ENCODE measurements around the gene SYT1.

The SYT1 gene

DNA sequence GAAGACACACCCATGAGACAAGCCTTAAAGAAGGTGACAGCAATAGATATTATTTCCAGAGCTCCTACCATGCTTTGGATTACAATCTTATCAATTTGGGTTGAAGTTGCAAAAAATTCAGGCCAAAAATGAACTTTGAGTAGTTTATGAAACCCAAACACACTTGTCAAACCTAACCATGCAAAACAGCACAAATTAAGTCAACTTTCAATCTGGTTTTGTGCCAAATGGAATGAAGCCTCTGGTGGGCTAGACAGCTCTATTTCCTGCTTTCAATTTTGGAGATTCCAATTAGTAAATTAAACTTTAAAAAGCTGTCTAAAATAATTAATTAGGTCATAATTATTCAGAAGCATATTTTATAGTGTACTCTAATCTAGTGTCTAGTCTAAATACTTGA lies 203.4 kb downstream of the SYT1 start:
- DNase-seq = no peak

DNA sequence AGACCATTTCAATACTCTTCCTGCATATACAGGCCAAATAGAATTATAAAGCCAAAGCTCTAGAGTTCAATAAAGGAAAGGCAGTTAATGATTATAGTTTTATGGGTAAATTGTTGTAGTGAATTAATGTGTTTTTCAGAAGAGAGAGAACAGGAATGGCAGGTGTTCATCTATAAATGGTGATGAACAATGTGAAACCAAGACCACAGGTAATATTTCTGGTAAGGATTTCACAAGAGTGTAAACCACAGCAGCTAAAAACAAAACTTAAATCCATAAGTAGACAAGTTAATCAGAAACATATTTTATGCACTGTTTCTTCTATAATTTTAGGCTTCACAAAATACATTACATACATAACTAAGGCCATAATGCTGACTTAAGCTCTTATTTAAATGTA lies 204.4 kb downstream of the SYT1 start:
- no peak for DNase-seq

DNA sequence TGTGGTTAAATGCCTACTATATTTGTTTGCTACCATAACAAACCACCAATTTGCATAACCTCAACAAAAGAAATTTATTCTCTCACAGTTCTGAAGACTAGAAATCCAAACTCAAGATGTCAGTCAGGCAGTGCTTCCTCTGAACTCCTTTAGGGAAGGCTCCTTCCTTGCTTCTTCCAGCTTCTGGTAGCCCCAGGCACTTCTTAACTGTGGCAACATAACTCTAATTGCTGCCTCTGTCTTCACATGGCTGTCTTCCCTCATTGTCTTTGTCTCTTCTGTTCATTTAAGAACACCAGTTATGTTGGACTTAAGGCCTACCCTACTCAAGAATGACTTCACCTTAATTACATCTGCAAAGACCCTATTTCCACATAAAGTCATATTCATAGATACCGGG lies 206.9 kb downstream of the SYT1 start:
- no peak for DNase-seq

DNA sequence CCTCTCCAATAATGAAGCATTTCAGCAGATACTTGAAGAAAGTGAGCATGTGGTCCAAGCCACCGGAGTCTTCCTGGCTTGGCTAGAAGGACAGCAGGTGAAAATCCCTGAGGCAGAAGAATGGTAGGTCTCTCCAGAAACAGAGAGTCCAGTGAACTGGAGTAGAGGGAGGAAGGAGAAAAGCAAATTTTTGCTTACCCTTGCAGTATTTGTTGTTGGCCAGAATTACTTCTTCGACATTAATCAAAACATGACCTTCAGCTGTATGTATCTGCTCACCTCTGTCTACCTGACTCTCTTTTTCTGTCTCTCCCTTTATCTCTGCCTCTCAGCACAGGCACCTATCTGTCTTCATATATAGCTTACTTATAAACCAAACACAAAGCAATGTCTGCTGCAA lies 208.9 kb downstream of the SYT1 start:
- no peak for DNase-seq

DNA sequence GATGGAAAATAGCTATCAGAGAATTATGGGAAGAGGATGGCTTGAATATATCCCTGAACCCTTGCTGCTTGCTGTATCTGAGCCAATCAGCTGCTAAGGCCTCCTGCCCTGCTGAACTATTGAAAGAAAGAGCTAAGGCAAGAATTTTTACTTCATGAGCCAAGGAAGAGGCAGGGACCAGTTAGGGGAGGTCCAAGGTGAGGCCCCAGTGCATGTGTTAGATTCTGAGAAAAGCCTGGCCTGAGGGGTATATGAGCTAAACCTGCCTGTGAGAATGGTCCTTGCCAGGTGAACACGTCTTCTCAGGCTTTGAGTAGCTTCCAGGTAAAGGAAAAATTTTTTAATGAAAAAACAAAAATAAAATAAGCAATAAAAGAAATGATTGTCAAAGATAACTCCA lies 218.0 kb downstream of the SYT1 start:
- no peak for DNase-seq

DNA sequence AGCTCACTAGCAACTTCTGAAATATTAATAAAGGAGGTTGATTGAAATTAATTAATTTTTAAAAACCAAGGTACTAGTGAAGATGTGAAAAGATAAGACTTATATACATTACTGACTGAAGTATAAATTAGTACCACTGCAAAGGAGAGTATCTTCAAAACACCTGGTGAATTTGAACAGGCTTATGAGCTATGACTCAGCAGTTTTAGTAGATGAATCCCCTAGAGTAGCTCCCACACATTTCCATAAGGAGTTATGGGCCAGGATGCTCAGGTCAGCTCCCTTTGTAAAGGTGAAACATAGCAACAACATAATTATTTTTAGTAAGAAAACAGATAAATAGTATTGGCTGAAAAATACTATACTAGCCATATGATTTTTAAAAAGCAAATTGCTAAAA lies 218.6 kb downstream of the SYT1 start:
- no peak for DNase-seq

DNA sequence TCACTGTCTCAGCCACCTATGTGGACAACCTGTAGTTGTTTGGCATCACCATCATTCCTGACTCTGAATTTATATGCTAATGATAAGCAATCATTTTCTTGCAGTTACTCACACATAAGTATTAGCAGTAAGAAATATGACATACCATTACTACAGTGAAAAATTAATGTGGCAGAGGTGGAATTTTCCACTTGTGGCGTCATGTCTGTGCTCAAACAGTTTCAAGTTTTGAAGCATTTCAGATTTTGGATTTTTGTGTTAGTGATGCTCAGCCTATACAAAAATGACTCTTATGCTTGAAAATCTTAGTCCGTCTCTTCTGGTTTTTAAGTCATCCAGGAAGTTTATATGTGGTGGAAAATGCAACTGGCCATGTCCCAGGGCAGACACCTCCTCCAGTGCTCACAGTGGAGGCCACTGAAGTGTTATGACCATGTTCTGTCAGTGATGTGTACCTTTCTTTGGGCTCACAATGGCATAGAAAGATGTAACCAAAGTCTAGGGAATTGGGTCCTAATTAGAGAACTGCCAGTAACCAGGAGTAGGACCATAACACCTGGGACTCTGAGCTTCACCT lies 220.6 kb downstream of the SYT1 start:
- DNase-seq = no peak

DNA sequence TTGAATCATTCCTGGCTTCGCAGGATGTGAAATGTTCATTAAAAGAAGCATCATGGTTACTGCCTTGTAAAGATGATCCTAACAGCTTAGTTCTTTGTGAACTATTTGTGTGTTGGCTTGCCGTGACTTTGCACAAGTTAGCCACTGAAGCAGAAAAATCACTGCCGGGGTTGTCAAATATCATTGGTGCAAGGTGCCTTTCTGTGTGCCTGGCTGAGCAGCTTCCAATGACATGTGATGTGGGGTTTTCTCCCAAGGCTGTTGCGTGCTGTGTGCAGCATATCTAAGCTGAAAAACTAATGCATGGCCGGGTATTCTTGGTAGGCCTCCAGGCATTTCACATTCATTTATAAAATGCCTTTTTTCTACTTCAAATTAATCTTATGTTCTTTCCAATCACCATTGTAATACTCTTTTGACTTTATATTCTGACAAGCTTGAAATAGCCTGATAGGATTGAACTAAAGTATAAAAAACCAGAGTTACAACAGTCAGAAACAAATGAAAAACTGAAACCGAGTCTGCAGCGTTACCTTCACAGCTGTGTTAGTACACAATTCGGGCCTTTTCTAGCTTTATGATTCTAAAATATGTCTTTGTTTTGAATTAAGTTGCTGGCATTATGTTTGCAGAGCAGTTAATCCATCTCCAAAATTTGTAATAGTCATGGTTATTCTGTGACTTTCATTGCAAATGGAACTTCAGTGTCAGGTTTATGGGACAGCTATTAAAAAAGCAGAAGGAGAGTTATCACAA lies 222.1 kb downstream of the SYT1 start:
- DNase-seq = no peak

DNA sequence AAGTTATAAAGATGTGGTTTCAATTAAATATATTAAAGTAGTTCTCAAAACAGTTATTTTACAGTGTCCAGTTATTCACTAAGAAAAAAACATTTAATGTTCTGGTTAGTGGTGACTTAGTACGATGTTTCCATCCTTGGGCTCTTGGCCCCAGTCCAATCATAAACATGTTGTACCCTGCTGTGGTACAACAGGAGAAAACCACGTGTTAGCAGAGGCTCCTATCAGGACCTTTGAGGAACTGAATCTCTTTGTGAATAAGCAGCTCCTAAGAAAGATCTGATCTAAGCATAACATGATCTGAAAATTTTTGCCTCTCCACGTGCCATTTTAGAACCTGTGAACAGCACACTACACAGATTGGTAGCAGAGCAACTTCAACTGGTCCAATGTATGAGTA lies 234.0 kb downstream of the SYT1 start:
- no peak for DNase-seq

DNA sequence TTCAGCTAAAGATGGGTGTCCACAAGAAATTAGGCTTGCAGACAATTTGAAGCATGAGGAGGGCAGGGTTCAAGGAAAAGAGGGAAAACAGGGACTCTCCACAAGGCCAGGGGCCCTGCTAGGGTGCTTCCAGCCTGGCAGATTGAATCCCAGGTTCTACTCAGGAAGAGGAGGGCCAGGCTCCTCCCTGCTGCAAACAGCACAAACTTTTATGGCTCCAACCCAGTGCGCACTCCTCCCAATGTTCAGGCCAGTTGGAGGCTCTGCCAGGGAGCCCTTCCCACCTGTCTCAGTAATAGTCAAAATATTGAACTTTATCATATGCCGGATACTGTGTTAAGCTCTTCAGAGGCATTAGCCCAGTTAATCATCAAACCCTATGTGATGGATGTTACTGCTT lies 244.4 kb downstream of the SYT1 start:
- DNase-seq = no peak

DNA sequence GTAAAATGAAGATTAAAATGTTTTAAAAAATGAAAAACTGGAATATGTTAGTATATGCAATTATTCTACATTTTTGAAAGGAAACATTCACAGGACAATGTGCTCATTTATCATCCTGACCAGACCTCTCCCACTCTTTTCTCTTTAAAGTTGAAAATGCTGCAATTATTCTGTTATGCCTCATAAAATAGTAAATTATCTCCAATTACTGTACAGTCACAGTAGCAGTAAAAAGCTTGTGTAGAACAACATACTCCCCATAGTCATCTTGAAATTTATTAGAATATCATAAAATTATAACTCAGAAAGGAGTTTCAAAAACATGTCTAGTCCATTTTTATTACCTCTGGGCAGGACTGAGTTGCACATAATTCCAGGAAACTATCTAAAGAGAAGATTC lies 250.3 kb downstream of the SYT1 start:
- DNase-seq = no peak

DNA sequence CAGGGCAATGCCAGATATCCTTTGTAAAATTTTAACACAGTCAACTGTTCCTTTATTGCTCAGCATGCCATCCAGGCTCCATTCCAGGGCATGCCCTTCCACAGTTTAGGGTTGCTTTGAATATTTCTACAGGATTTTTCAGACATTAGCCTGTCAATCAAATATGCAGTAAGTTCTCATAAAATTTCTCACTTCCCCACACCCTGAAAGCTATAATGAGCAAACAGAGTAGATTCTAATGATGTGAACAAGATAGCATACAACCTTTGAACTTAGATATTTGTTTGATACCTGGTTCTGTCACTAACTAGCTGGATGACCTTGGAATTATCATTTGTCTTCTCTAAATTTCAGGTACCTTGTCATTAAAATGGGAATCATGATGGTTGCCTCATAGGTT lies 251.2 kb downstream of the SYT1 start:
- DNase-seq = no peak

DNA sequence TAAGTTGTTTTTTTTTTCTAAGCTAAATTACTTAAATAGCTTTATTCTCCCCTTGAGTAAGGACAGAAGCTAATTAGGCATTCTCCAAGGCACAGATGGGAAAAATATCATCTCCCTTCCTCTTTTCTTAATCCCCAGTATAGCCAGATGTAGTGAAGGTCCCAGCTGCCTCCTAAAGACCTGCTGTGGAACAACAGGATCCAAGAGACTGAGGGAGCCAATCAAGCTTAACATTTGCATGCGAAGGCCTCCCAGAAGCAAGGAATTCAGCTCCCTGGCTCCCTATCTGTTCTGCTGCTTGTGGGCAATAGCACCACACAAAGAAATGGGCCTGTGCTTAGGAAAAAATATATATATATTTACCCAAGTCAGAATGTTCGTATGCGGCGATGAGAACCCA lies 255.2 kb downstream of the SYT1 start:
- DNase-seq = no peak

DNA sequence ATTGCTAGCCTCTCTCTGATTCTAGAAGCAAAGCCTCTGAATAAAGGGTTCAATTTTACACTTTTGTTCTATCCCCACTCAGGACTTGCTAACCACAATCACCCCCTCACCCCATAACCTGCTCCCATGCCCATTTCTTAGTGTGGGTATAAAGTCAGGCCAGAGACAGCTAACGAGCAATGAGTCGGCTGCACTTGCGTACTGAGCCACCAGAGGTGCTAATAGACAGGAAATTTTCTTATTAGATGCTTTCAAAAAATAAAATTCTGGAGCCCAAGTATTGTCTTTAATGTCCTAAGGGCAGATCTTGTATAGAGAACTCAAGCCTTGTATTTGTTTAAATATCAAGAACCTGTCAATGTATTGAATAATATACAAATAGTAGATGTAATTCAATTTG lies 256.9 kb downstream of the SYT1 start:
- DNase-seq = no peak

DNA sequence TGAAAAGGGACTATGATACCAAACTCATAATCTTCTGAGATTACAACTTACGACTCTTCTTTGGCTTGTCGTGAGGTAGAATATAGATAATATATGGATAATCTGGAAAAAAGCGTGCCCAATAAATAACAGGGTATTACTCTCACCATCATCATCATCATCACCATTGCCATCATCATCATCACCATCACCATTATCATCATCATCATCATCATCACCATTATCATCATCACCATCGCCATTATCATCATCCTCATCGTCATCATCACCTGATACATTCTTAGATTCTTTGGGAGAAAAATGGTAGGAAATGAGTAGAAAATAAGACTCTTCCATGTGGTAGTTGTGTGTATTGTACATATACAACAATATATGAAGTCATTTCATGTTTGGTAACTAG lies 259.8 kb downstream of the SYT1 start:
- DNase-seq = no peak

DNA sequence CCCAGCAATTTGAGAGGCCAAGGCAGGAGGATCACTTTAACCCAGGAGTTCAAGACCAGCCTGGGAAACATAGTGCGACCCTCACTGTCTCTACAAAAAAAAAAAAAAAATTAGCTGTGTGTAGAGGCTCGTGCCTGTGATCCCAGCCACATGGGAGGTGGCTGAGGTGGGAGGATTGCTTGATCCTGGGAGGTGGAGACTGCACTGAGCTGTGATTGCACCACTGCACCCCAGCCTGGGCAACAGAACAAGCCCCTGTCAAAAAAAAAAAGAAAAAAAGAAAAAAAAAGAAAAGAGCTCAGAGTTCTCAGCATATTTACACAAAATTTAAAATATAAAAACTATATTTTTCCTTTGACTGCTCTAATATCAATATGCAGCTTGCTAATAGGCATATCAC lies 260.8 kb downstream of the SYT1 start:
- no peak for DNase-seq

DNA sequence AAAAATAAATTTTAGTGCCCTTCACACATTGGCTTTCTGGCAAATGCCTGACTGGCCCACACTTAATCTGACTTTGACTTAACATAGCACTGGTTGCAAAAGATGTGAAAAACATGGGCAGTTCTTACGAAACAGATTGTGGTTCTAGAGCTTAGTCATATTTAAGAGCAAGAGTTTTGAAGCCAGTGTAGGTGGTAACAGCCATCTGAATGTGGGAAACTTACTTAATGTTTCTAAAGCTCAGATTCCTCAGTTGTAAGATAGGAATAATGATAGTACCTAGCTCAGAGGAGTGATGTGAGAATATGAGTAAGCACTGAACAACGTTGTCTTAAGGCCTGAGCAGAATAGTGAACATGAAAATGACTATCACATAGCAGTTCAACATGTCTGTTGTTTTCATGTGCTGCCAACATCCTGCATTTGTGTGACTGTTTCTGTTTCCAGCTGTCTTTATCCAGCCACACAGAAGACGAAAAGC lies 262.7 kb downstream of the SYT1 start:
- no peak for DNase-seq

DNA sequence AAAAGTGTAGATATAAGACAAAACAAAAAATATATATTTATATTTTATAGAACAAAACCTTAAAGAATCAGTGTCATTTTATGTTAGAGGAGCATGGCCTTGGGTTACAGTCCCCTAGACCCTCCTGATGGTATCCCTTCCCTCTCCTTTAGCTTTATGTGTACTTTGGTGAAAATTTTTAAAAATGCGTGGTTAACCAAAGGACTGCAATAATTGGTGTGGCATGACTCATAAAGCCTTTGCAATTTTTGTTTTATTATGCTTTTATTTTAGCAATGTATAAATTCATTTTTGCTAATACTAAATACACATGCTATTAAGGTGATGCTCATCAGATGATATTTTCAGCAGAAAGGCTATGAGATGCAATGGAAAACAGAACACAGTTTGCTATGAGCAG lies 264.4 kb downstream of the SYT1 start:
- no peak for DNase-seq

DNA sequence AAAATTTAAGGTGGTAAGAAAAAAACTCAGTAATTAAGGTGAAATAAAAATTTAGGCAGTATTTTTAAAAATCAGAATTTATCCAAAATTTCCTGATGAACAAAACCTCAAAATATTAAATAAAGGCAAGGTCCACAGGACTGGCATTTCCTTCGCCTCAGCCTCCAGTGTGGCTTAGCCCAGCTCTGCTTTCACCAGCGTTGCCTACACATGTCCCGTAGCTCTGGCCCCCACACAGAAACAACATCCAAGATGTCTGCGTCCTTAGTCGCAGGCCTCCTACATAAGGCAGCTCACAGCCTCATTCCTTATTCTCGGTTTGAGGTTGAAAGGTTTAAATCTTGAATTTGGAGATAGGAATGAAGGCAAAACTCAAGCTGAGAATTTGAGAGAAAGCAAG lies 274.3 kb downstream of the SYT1 start:
- no peak for DNase-seq

DNA sequence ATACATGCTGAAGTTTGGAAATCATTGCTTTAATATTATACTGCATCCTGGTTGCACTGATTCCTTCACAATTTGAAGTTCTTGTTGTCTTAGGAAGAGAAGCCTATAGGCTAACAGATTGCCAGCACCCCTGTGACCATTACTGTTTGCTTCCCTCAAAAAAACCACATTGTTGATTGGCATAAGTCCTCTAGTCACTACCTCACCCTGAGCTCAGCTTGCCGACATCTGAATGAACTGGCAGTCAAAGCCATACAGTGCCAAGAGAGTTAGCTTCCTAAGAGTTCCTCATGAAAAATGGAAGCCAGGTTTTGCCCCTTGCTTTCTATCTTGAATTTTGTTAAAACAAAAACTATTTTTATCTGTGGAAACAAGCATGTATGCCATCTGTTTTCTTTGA lies 276.1 kb downstream of the SYT1 start:
- no peak for DNase-seq

DNA sequence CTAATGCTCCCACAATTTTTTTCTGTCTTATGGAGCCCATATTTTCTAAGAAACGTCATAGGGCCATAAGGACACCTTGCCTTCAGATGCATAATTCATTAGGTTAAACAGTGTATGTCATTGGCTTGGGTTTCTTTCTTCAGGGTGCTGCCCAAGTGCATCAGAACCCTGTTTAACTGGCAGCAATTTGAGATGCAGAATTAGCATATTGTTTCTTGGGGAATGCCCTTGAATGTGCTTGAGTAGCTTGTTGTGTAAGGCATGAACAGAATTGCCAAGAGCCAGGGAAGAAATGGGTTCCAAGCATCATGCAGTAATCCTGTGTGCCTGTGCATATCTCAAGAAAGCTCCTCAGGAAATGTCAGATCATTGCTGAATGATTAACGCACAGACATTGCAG lies 277.2 kb downstream of the SYT1 start:
- DNase-seq = no peak

DNA sequence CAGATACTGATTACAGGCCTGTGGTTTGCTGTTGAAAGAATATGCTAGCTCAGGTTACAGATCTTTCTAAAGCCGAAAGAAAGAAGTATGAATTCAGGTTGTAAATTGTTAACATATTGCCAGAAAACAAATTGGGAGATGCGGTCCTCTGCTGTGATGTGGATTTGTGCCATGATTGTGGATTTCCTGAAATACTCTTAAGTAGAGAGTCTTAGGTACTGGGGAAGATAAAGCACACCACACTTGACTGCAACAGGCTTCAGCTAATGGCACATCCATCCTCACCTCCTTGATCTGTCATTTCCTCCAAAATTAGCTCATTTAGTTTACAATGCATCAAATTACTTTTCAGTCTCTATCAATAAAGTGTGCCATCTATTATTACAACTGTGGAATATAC lies 279.2 kb downstream of the SYT1 start:
- no peak for DNase-seq

DNA sequence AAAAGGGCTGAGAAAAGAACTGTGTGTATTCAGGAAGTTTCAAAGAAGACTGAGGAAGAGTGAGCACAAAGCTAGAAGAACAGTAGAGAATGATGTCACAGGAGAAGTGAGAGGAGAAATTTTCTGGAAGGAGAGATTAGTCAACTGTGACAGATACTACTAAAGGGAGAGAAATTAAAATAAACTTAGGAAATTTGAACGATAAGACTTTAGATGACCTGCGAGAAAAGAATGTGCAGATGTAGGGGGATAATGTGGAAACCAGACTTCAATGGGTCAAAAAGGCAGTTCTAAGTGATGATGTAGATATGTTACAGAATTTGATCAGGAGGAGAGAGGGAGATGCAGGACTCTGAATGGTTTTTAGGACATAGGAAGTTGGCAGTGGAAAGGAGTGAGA lies 287.4 kb downstream of the SYT1 start:
- DNase-seq = no peak

DNA sequence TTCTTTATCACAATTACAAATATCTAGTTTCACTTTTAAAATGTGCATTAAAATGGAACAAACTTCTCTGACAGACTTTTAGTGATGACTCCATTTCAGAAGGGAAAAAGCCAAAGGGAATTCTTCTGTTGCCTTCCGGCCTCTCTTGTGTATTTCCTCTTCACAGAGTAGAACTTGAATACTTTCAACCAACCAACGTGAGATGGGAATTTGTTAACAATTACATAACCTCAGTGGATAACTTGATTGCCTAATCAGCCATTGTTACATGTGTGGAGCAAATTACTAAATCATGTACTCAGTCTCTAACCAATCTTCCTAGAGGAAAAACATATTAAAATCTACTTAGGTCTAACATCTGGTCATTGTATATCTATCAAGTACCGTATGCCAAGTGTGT lies 291.1 kb downstream of the SYT1 start:
- no peak for DNase-seq

DNA sequence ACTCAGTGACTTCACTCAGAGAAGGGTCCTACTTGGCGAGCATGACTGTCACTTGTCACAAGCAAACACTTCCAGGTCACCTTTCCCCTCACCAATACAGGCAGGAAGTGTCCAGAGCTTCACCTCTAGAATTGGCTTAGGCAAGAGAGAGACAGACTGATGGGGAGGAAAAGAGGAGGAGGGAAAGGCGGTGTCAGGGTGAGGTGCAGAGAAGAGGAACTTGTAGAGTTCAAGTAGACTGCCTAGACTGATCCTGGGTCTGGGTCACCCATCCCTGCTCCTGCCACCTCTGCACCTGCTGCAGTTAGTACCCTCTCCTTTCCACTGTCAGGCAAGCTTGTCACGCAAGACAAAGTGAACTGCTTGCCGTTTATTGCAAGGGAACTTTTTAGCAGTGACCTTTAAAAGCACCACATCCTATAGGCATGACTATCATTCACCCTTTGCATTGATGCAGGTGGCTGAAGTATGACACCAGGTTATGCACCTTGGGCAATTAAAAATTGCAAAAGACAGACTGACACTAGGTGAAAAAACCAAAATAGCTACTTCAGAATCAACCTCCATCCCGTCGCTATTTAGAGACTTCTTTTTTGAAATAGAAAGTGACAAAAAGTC lies 292.4 kb downstream of the SYT1 start:
- no peak for DNase-seq
